GM12865 (cell line): ENCODE measurements around the gene SPOCK3.

Experiments
- DNase-seq: peaks from one replicate; pipeline ENCODE4 v3.0.0; 2010; ENCODE audit warnings: low read depth
- H3K4me3 ChIP-seq: 2 replicates; pipeline ENCODE4 v1.5.1; 2011; ENCODE audit warnings: mild to moderate bottlenecking, low read depth, low read length, control low read depth
- CTCF ChIP-seq: IDR thresholded peaks from 2 replicates; pipeline ENCODE4 v1.5.1; 2011; ENCODE audit warnings: low read length, control low read depth, low read depth, inconsistent platforms; ENCODE audit not compliant: insufficient read depth; ENCODE audit errors: missing control alignments

The SPOCK3 gene

DNA sequence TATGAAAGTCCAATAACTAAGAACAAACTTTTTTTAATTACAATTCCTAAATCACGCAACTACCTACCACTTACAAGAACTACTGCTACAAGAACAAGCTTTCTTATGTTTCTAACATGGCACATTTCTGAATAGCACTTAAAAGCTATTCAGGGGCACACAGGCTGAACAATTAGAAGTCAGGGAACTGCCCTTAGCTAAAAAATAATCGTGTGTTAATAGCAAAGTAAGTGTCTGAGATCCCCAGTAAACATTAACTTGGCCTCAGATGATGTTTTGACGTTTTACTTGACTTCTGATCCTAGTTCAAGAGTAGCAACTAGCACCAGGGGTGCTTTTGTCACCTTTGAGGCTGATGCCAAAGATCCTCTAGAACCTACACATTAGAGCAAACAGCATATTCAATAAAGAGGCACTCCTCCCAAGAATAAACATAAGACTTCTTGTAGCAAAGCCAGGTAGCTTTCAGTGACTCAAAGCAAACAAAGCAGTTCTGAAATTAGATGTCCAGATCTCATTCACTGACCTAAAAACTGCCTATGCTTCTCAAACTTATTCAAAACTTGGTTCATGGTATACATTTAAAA is 16.2 kb downstream of the SPOCK3 start:
- DNase-seq = no peak
- H3K4me3 ChIP-seq = no peak overlapping the region
- no peak for TF ChIP-seq CTCF

- no peak for DNase-seq
- no peak overlapping the region for H3K4me3 ChIP-seq
- no peak for TF ChIP-seq CTCF
Observed at GRCh38 chr4:167216783-167217182, 17.5 kb downstream of the SPOCK3 start.

DNA sequence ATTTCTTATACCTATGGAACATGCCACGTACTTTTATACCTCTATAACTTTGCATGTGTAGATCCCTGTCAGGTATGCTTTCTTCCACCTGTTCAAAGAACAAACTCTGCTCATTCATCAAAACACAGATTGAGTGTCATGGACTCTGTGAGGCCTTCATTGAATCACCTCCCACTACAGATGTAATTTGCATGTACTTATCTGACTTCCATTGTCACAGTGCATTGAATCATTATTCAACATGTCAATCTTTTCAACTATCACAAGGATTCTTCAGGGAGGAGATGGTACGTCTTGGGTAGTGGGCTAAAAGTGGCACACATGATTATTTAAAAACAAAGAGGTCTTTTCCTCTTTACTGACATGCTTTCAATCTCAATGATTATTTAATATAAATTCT is 24.1 kb downstream of the SPOCK3 start:
- DNase-seq = no peak
- no peak for TF ChIP-seq CTCF
- no peak overlapping the region for H3K4me3 ChIP-seq

GRCh38 chr4:167196344-167197012 is 37.8 kb downstream of the SPOCK3 start:
- TF ChIP-seq CTCF = no peak
- DNase-seq = no peak
- H3K4me3 ChIP-seq = no peak overlapping the region

DNA sequence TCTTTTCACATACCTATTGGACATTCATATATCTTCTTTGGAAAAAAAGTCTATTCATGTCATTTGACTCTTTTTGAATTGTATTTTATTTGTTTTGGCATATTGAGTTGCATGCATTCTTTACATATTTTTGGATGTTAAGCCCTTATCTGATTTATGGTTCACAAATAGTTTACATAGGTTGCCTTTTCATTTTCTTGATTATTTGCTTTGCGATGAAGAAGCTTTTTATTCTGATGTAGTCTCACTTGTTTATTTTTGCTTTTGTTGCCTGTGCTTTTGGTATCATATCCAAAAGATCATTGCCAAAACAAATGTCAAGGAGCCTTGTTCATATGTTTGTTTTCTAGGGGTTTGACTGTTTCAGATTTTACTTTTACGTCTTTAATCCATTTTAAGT is 43.9 kb downstream of the SPOCK3 start:
- no peak overlapping the region for H3K4me3 ChIP-seq
- TF ChIP-seq CTCF = no peak
- no peak for DNase-seq

DNA sequence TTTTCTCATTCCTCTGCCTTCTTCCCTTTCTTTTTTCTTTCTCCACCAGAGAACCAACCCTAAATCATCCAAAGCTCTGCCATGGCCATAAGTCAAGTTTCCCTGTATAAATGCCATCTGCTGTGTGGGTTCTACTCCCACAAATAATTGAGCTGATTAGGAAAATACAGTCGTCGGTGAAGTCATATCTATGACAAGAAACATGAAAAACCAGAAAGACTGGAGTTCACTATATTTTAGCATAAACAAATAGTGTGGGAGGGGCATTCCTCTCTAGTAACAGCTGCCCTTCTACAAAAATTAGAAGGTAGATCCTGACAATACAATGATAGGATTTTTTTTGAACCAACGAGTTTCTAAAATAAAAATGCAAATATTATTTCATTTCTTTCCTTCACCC is 48.8 kb downstream of the SPOCK3 start:
- H3K4me3 ChIP-seq = no peak overlapping the region
- no peak for TF ChIP-seq CTCF
- DNase-seq = no peak

DNA sequence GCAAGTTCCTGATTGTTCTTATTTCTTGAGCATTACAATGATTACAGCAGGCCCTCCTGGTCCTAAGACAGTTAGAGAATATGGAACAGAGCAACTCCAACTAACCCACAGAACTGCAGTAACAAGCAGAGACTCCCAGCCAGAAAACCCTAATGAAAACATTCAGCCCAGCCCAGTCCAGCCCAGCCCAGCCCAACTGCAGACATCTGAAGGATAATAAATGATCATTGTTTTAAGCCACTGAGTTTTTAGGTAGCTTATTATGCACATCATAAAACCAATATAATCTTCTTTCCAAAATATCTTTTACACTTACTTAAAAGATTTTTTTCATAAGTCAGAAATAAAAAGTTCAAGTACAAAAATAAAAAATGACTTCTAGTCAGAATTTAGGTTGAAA is 51.3 kb downstream of the SPOCK3 start:
- no peak overlapping the region for H3K4me3 ChIP-seq
- DNase-seq = no peak
- no peak for TF ChIP-seq CTCF
